Measurements from ENCODE around the gene LMAN2L.

DNA sequence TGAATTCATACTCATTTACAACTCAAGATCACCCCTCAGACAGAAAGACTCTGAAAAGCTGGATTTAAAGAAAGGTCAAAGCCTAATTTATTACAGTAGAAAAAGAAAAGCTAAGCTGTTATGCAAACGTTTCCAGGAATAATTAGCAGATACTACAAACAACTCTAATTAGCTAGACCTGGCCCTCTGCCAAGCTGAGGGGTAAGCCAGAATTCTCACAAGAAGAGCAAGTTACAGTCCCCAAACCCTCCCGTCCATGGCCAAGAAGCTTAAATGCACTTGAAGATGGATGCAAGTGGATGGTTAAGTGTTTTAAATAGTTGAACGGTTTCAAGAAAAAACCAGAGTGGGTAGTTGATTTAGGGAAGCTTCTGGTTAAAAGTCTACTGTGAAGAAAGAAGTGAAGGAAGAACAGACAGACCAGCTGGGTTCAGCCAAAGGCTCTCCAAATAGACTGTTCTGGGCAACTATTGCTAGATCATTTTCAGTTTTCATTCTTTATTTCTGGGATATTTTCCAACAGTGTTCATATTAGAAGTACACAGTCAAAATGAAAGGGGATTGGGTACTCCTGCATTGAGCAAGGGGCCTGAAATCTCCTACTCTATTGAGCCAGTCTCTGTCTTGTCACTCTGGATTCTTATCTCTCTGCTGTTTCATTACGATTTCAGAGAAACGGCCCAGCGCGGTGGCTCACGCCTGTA is 4.8 kb downstream of the LMAN2L start:
- TF ChIP-seq POLR2AphosphoS5 (IDR thresholded peaks at IDR 0.05; ENCODE audit: low read depth, low read length) (no peak), POLR2A (IDR thresholded peaks at IDR 0.05; ENCODE audit: low read depth, low read length) (no peak), TAF1 (IDR thresholded peaks at IDR 0.05; ENCODE audit: borderline replicate concordance, low read depth, low read length) (no peak)

All from GM12892 (cell line).